Gastroesophageal sphincter (tissue), 3 donors: Measurements from ENCODE around the gene ANKRD36.
"Not testable (repeated sequence)": the region's sequence is repeated elsewhere in the genome, so short reads cannot be mapped to it uniquely, and the experiment has no call there.

Experiments used
- CTCF ChIP-seq, 4 experiments: fragments of 200-600 bp in 2 of 4; fragments of 450-650 bp in 2 of 4; sonication (generic) in 1 of 4; IDR thresholded peaks; one replicate each; pipeline ENCODE4 v1.5.1; 2017 to 2019; ENCODE audit warnings: antibody characterized with exemption in 4 of 4, mild to moderate bottlenecking in 2 of 4, moderate library complexity in 2 of 4
- EP300 ChIP-seq: sonication (generic); formaldehyde crosslinking; IDR thresholded peaks from one replicate; pipeline ENCODE4 v1.6.1; 2017; ENCODE audit warnings: antibody characterized with exemption, mild to moderate bottlenecking
- POLR2A ChIP-seq, 2 donors: fragments of 450-650 bp; IDR thresholded peaks; one replicate each; pipeline ENCODE4 v1.6.1; 2017; ENCODE audit warnings: antibody characterized with exemption in 2 of 2, mild to moderate bottlenecking in 2 of 2, moderate library complexity in 1 of 2

DNA sequence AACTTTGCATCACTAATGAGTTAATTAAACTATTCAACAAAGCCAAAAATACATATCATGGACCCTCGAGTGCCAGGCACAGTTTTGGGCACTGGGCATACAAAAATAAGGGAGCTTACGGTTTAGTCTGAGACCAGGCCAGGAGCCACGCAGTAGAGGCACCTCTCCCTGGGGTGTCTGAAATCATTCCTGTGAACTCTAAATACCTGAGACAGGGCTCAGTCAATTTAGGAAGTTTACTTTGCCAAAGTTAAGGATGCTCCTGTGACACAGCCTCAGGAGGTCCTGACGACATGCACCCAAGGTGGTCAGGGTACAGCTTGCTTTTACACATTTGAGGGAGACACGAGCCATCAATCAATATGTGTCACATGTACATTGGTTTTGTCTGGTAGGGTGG lies 46.9 kb upstream of the ANKRD36 start:
- not testable (repeated sequence) for TF ChIP-seq CTCF (IDR thresholded peaks at IDR 0.05); EP300; POLR2A (IDR thresholded peaks at IDR 0.05)
